IMR-90 (cell line): Measurements from ENCODE around the gene FYCO1.

Experiments used
- BHLHE40 ChIP-seq: fragments of 150-350 bp; IDR thresholded peaks from 2 replicates; pipeline ENCODE4 v1.6.1; 2016; ENCODE audit warnings: mild to moderate bottlenecking, low read depth, low read length
- CHD1 ChIP-seq: IDR thresholded peaks from 2 replicates; pipeline ENCODE4 v1.6.1; 2012; ENCODE audit warnings: low read depth, low read length, improper control_type of control experiment
- ELK1 ChIP-seq: fragments of 150-350 bp; IDR thresholded peaks from 2 replicates; pipeline ENCODE4 v1.6.1; 2016; ENCODE audit warnings: low read depth, mild to moderate bottlenecking, low read length, moderate library complexity, borderline replicate concordance
- FOS ChIP-seq: fragments of 150-350 bp; IDR thresholded peaks from 2 replicates; pipeline ENCODE4 v1.6.1; 2016; ENCODE audit warnings: low read depth, low read length
- MXI1 ChIP-seq: IDR thresholded peaks from 2 replicates; pipeline ENCODE4 v1.6.1; 2012; ENCODE audit warnings: low read depth, mild to moderate bottlenecking, low read length, moderate library complexity, borderline replicate concordance
- POLR2A ChIP-seq: IDR thresholded peaks from 2 replicates; pipeline ENCODE4 v1.6.1; 2012; ENCODE audit warnings: mild to moderate bottlenecking, low read depth, low read length
- RAD21 ChIP-seq: IDR thresholded peaks from 2 replicates; pipeline ENCODE4 v1.6.1; 2012; ENCODE audit warnings: low read length, improper control_type of control experiment
- RCOR1 ChIP-seq: IDR thresholded peaks from 2 replicates; pipeline ENCODE4 v1.6.1; 2012; ENCODE audit warnings: mild to moderate bottlenecking, low read length, improper control_type of control experiment; ENCODE audit not compliant: insufficient replicate concordance
- RFX5 ChIP-seq: IDR thresholded peaks from 2 replicates; pipeline ENCODE4 v1.8.0; 2012; ENCODE audit warnings: low read depth, mild to moderate bottlenecking, low read length, moderate library complexity
- TF ChIP-seq, protein P1 (sequence below): conservative IDR thresholded peaks from 2 replicates; pipeline ENCODE4 v1.5.1; 2012; ENCODE audit warnings: mild to moderate bottlenecking, low read depth, low read length, improper control_type of control experiment

- TF ChIP-seq, protein P1, sequence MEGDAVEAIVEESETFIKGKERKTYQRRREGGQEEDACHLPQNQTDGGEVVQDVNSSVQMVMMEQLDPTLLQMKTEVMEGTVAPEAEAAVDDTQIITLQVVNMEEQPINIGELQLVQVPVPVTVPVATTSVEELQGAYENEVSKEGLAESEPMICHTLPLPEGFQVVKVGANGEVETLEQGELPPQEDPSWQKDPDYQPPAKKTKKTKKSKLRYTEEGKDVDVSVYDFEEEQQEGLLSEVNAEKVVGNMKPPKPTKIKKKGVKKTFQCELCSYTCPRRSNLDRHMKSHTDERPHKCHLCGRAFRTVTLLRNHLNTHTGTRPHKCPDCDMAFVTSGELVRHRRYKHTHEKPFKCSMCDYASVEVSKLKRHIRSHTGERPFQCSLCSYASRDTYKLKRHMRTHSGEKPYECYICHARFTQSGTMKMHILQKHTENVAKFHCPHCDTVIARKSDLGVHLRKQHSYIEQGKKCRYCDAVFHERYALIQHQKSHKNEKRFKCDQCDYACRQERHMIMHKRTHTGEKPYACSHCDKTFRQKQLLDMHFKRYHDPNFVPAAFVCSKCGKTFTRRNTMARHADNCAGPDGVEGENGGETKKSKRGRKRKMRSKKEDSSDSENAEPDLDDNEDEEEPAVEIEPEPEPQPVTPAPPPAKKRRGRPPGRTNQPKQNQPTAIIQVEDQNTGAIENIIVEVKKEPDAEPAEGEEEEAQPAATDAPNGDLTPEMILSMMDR: no peak
- TF ChIP-seq POLR2A: no peak
- TF ChIP-seq RCOR1: no peak
- TF ChIP-seq FOS: no peak
- no peak for TF ChIP-seq RAD21
- no peak for TF ChIP-seq BHLHE40
- no peak for TF ChIP-seq MXI1
- no peak for TF ChIP-seq RFX5
- TF ChIP-seq ELK1: no peak
- TF ChIP-seq CHD1: no peak
Measured at GRCh38 chr3:46008058-46008457, 12.4 kb upstream of the FYCO1 start.
